Hepatocyte (in vitro differentiated cells): Measurements from ENCODE around the gene PTPRS. TPM values are rescaled to one million over a fixed set of nuclear protein-coding genes. Genes with fewer than 3 reads are reported as not detected.

Experiments used
- DNase-seq: peaks from one replicate; pipeline ENCODE4 v3.0.0-alpha.2; 2016; ENCODE audit warnings: low spot score
- H2AFZ ChIP-seq: fragments of 200-600 bp; sonication (generic); 2 replicates; pipeline ENCODE4 v1.6.0; 2016; ENCODE audit warnings: antibody characterized with exemption, mild to moderate bottlenecking
- H3K27ac ChIP-seq: fragments of 200-600 bp; sonication (generic); 2 replicates; pipeline ENCODE4 v1.5.1; 2016; ENCODE audit warnings: mild to moderate bottlenecking
- H3K27me3 ChIP-seq: fragments of 200-600 bp; sonication (generic); 2 replicates; pipeline ENCODE4 v1.6.1; 2016
- H3K36me3 ChIP-seq: fragments of 200-600 bp; sonication (generic); replicated peaks from 2 replicates; pipeline ENCODE4 v1.5.1; 2016; ENCODE audit warnings: low read depth; ENCODE audit not compliant: insufficient read depth
- H3K4me1 ChIP-seq: fragments of 200-600 bp; sonication (generic); 2 replicates; pipeline ENCODE4 v1.5.1; 2016; ENCODE audit warnings: mild to moderate bottlenecking, moderate library complexity; ENCODE audit not compliant: insufficient read depth
- H3K4me2 ChIP-seq: fragments of 200-600 bp; sonication (generic); 2 replicates; pipeline ENCODE4 v1.6.0; 2016
- H3K4me3 ChIP-seq: fragments of 200-600 bp; sonication (generic); 2 replicates; pipeline ENCODE4 v1.5.1; 2016; ENCODE audit warnings: mild to moderate bottlenecking
- H3K79me2 ChIP-seq: fragments of 200-600 bp; sonication (generic); 2 replicates; pipeline ENCODE4 v1.6.0; 2017; ENCODE audit warnings: mild to moderate bottlenecking
- H3K9me2 ChIP-seq: fragments of 200-600 bp; sonication (generic); replicated peaks from 2 replicates; pipeline ENCODE4 v1.6.0; 2017; ENCODE audit warnings: mild to moderate bottlenecking; ENCODE audit not compliant: insufficient read depth
- H3K9me3 ChIP-seq: fragments of 200-600 bp; sonication (generic); 2 replicates; pipeline ENCODE4 v1.5.1; 2016; ENCODE audit warnings: low read depth, mild to moderate bottlenecking
- H4K20me1 ChIP-seq: fragments of 200-600 bp; sonication (generic); 2 replicates; pipeline ENCODE4 v1.6.0; 2016; ENCODE audit warnings: mild to moderate bottlenecking; ENCODE audit not compliant: insufficient read depth, poor library complexity, severe bottlenecking
- CTCF ChIP-seq: fragments of 200-600 bp; sonication (generic); IDR thresholded peaks from 2 replicates; pipeline ENCODE4 v1.5.1; 2016; ENCODE audit warnings: antibody characterized with exemption, mild to moderate bottlenecking; ENCODE audit not compliant: poor library complexity
- EZH2 ChIP-seq: fragments of 200-600 bp; sonication (generic); IDR thresholded peaks from 2 replicates; pipeline ENCODE4 v1.6.1; 2016; ENCODE audit warnings: antibody characterized with exemption, mild to moderate bottlenecking, borderline replicate concordance
- EZH2phosphoT487 ChIP-seq: fragments of 200-600 bp; sonication (generic); IDR thresholded peaks from one replicate; pipeline ENCODE4 v1.6.1; 2018; ENCODE audit warnings: antibody characterized with exemption, mild to moderate bottlenecking, low read depth, moderate library complexity; ENCODE audit not compliant: unreplicated experiment, severe bottlenecking
- WGBS: methylation state at CpG from one replicate; pipeline ENCODE4 v1.1.6; 2016; ENCODE audit warnings: low lambda C conversion rate; ENCODE audit errors: missing lambda C conversion rate; 5-methylcytosine and 5-hydroxymethylcytosine counted together
- polyA plus RNA-seq: library from polyadenylated mRNA; unstranded; fragments of >200 nt; fragmentation: Nextera tagmentation; extraction: Ambion mirVana; gene quantifications from 2 replicates; pipeline ENCODE4 v1.2.1, GENCODE V29; 2016
- total RNA-seq: library from RNA; depleted of rRNA; stranded (reverse); fragments of >200 nt; gene quantifications from 2 replicates; pipeline ENCODE4 v1.2.3, GENCODE V29; 2014

PTPRS gene
- total and polyA plus RNA-seq, 2 experiments from 2014 or later = 21.9 to 65.5 TPM

- TF ChIP-seq EZH2phosphoT487 = no peak
- no peak for TF ChIP-seq EZH2
- no peak for TF ChIP-seq CTCF
- peak; percentile 72 for DNase-seq
- no peaks in the 10 kb centered on the region for H3K36me3 ChIP-seq
- H3K9me2 ChIP-seq = no peaks in the 10 kb centered on the region
- H4K20me1 ChIP-seq = peaks cover 28% of the 10 kb centered on the region
- H3K9me3 ChIP-seq = no peaks in the 10 kb centered on the region
- H3K4me2 ChIP-seq = peak overlapping the region; percentile 99
- peaks cover 36% of the 10 kb centered on the region for H3K79me2 ChIP-seq
- H2AFZ ChIP-seq = peak overlapping the region; percentile 95
- peaks cover 9% of the 10 kb centered on the region for H3K4me1 ChIP-seq
- H3K4me3 ChIP-seq = peak overlapping the region; percentile 84
- WGBS = 4% methylated on average over 33 of the region's 47 CpGs
- H3K27ac ChIP-seq = peak overlapping the region; percentile 65
- H3K27me3 ChIP-seq = no peaks in the 10 kb centered on the region
Measured at GRCh38 chr19:5293612-5294378, 46.8 kb downstream of the PTPRS start.

- Histone ChIP-seq H3K79me2 (peaks cover 39% of the 10 kb centered on the region), H4K20me1 (peaks cover 36% of the 10 kb centered on the region)
Measured at GRCh38 chr19:5292822-5293611, 47.6 kb downstream of the PTPRS start.

DNA sequence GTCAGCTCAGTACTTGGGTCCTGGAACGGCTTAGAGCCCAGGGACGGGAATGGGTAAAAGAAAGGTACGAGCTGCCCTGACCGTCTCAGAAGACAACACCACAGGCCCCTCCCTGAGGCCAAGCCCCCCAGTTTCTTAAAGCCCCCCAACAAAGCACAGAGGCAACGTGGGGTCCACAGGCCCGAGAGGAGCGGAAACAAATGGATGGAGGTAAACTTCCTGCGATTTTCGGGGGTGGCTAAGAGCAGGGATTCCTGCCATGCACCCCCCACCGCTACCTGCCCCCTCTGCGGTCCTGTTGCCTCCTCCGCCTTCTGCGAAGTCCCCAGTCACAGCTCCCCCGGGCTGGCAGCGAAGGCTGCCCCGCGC lies 48.2 kb downstream of the PTPRS start:
- no peak for DNase-seq
- peak overlapping the region; percentile 95 for H2AFZ ChIP-seq
- WGBS = 19% methylated on average over 10 of the region's 17 CpGs
- no peaks in the 10 kb centered on the region for H3K9me2 ChIP-seq
- TF ChIP-seq CTCF (no peak), EZH2 (no peak), EZH2phosphoT487 (no peak)
- H3K4me3 ChIP-seq = peak overlapping the region; percentile 84
- H3K9me3 ChIP-seq = no peaks in the 10 kb centered on the region
- H4K20me1 ChIP-seq = peaks cover 38% of the 10 kb centered on the region
- H3K36me3 ChIP-seq = no peaks in the 10 kb centered on the region
- peaks cover 40% of the 10 kb centered on the region for H3K79me2 ChIP-seq
- no peak overlapping the region for H3K27ac ChIP-seq
- H3K27me3 ChIP-seq = no peaks in the 10 kb centered on the region
- H3K4me1 ChIP-seq = peaks cover 9% of the 10 kb centered on the region
- peak overlapping the region; percentile 99 for H3K4me2 ChIP-seq

More at GRCh38 chr19:5292822-5293611, 47.6 kb downstream of the PTPRS start:
- peaks cover 9% of the 10 kb centered on the region for H3K4me1 ChIP-seq
- peak; percentile 89 for DNase-seq
- H2AFZ ChIP-seq = peak overlapping the region; percentile 95
- no peaks in the 10 kb centered on the region for H3K9me3 ChIP-seq
- H3K27ac ChIP-seq = peak overlapping the region; percentile 88
- under 1% methylated on average over 32 of the region's 70 CpGs for WGBS
- peak overlapping the region; percentile 84 for H3K4me3 ChIP-seq
- peak overlapping the region; percentile 99 for H3K4me2 ChIP-seq
- no peaks in the 10 kb centered on the region for H3K36me3 ChIP-seq
- no peaks in the 10 kb centered on the region for H3K27me3 ChIP-seq
- no peaks in the 10 kb centered on the region for H3K9me2 ChIP-seq
- no peak for TF ChIP-seq EZH2phosphoT487
